Ishikawa (cell line): Measurements from ENCODE around the gene SERPINA1.

Experiments used
- CEBPB ChIP-seq: IDR thresholded peaks from 2 replicates; pipeline ENCODE4 v1.6.1; 2012
- CREB1 ChIP-seq: IDR thresholded peaks from 2 replicates; pipeline ENCODE4 v1.6.1; 2012; ENCODE audit warnings: low read depth
- EGR1 ChIP-seq: IDR thresholded peaks from 2 replicates; pipeline ENCODE4 v1.6.1; 2012
- EP300 ChIP-seq: IDR thresholded peaks from 2 replicates; pipeline ENCODE4 v1.6.1; 2012; ENCODE audit warnings: borderline replicate concordance
- FOXM1 ChIP-seq: IDR thresholded peaks from 2 replicates; pipeline ENCODE4 v1.6.1; 2012; ENCODE audit warnings: low read depth, borderline replicate concordance
- MAX ChIP-seq: IDR thresholded peaks from 2 replicates; pipeline ENCODE4 v1.6.1; 2012
- NFIC ChIP-seq: IDR thresholded peaks from 2 replicates; pipeline ENCODE4 v1.6.1; 2012
- RAD21 ChIP-seq: IDR thresholded peaks from 2 replicates; pipeline ENCODE4 v1.6.1; 2012; ENCODE audit warnings: low read depth
- TAF1 ChIP-seq: IDR thresholded peaks from 2 replicates; pipeline ENCODE4 v1.6.1; 2012; ENCODE audit warnings: low read depth, mild to moderate bottlenecking
- TCF12 ChIP-seq: IDR thresholded peaks from 2 replicates; pipeline ENCODE4 v1.6.1; 2012; ENCODE audit warnings: low read depth
- TEAD4 ChIP-seq: IDR thresholded peaks from 2 replicates; pipeline ENCODE4 v1.6.1; 2012
- YY1 ChIP-seq: IDR thresholded peaks from 2 replicates; pipeline ENCODE4 v1.6.1; 2012; ENCODE audit warnings: low read depth
- ZBTB7A ChIP-seq: IDR thresholded peaks from 2 replicates; pipeline ENCODE4 v1.6.1; 2012; ENCODE audit warnings: low read depth
- TF ChIP-seq, protein P1 (sequence below): IDR thresholded peaks from 2 replicates; pipeline ENCODE4 v1.6.1; 2012; ENCODE audit warnings: low read depth, mild to moderate bottlenecking
- TF ChIP-seq, protein P2 (sequence below): IDR thresholded peaks from 2 replicates; pipeline ENCODE4 v1.6.1; 2012

Gene SERPINA1

GRCh38 chr14:94375552-94376107, 12.8 kb downstream of the SERPINA1 start:
- TF ChIP-seq CREB1 (no peak), CEBPB (no peak), EP300 (no peak), MAX (no peak), TEAD4 (no peak), TAF1 (no peak), FOXM1 (no peak), EGR1 (no peak), YY1 (no peak), ZBTB7A (no peak), RAD21 (no peak), TCF12 (no peak), NFIC (no peak)
- TF ChIP-seq, protein P1, sequence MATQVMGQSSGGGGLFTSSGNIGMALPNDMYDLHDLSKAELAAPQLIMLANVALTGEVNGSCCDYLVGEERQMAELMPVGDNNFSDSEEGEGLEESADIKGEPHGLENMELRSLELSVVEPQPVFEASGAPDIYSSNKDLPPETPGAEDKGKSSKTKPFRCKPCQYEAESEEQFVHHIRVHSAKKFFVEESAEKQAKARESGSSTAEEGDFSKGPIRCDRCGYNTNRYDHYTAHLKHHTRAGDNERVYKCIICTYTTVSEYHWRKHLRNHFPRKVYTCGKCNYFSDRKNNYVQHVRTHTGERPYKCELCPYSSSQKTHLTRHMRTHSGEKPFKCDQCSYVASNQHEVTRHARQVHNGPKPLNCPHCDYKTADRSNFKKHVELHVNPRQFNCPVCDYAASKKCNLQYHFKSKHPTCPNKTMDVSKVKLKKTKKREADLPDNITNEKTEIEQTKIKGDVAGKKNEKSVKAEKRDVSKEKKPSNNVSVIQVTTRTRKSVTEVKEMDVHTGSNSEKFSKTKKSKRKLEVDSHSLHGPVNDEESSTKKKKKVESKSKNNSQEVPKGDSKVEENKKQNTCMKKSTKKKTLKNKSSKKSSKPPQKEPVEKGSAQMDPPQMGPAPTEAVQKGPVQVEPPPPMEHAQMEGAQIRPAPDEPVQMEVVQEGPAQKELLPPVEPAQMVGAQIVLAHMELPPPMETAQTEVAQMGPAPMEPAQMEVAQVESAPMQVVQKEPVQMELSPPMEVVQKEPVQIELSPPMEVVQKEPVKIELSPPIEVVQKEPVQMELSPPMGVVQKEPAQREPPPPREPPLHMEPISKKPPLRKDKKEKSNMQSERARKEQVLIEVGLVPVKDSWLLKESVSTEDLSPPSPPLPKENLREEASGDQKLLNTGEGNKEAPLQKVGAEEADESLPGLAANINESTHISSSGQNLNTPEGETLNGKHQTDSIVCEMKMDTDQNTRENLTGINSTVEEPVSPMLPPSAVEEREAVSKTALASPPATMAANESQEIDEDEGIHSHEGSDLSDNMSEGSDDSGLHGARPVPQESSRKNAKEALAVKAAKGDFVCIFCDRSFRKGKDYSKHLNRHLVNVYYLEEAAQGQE = no peak
- TF ChIP-seq, protein P2, sequence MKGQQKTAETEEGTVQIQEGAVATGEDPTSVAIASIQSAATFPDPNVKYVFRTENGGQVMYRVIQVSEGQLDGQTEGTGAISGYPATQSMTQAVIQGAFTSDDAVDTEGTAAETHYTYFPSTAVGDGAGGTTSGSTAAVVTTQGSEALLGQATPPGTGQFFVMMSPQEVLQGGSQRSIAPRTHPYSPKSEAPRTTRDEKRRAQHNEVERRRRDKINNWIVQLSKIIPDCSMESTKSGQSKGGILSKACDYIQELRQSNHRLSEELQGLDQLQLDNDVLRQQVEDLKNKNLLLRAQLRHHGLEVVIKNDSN = no peak

- TF ChIP-seq FOXM1 = no peak
- TF ChIP-seq CEBPB = no peak
- TF ChIP-seq ZBTB7A = no peak
- no peak for TF ChIP-seq CREB1
- TF ChIP-seq EP300 = no peak
- no peak for TF ChIP-seq RAD21
- no peak for TF ChIP-seq YY1
- TF ChIP-seq MAX = no peak
- no peak for TF ChIP-seq TAF1
- no peak for TF ChIP-seq NFIC
- no peak for TF ChIP-seq EGR1
- TF ChIP-seq, protein P2 = no peak
- TF ChIP-seq, protein P1 = no peak
- TF ChIP-seq TEAD4 = no peak
- no peak for TF ChIP-seq TCF12
Observed at GRCh38 chr14:94374749-94375260, 13.6 kb downstream of the SERPINA1 start.

- TF ChIP-seq TEAD4 (no peak), TCF12 (no peak), EGR1 (no peak), ZBTB7A (no peak), EP300 (no peak), CEBPB (no peak), TAF1 (no peak), NFIC (no peak), MAX (no peak), FOXM1 (no peak), CREB1 (no peak), YY1 (no peak), RAD21 (no peak)
- TF ChIP-seq, protein P2 = no peak
- TF ChIP-seq, protein P1 = no peak
Observed at GRCh38 chr14:94374116-94374515, 14.3 kb downstream of the SERPINA1 start.

GRCh38 chr14:94373708-94374107, 14.7 kb downstream of the SERPINA1 start:
- TF ChIP-seq, protein P1 = no peak
- peak; percentile 70 for TF ChIP-seq TEAD4
